ENCODE measurements around the gene HS3ST4.

HS3ST4 gene

DNA sequence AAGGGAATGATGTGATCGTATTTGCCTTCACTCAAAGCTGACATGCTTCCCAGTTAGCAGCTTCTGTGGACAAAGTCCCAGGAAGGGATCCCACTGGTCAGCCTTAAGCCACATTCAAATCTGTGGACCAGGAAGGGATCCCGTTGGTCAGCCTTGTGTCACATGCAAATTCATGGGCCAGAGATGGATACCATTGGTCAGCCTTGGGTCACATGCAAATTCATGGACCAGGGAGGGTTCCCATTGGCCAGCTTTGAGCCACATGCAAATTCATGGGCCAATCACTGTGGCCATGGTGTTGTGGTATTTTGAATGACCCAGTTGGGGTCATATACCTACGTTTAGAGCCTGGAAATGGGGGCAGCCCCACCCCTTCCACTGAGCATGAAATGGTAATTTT, 201.6 kb downstream of the HS3ST4 start:
- DNase-seq (ENCODE audit: low read depth in 4 of 4, low spot score in 1 of 4): no peak

GRCh38 chr16:25894093-25894492, 202.3 kb downstream of the HS3ST4 start:
- DNase-seq (ENCODE audit: low read depth in 4 of 4, low spot score in 1 of 4): no peak

- DNase-seq (ENCODE audit: low read depth in 4 of 4, low spot score in 1 of 4): no peak
Measured at GRCh38 chr16:25895380-25895779, 203.6 kb downstream of the HS3ST4 start.

GRCh38 chr16:25896411-25896810, 204.7 kb downstream of the HS3ST4 start:
- no peak for DNase-seq (ENCODE audit: low read depth in 4 of 4, low spot score in 1 of 4)

DNA sequence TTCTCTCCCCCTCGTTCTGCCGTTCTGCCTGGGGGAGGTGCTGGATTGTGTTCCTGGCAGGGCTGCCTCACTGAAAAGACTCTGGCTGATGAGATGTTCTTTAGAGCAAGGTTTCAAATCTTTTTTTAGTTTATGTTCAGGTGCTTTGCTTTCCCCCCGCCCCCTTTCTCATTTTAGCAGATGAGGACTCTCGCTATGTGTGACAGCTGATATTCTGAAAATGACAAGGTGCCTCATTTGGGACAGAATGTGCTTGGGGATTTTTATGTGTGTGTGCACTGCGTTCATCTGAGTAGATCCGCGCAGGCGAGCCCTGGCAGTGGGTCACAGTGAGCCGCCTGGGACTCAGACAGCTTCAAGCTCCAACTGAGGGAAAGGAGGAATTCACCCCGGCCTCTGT, 205.9 kb downstream of the HS3ST4 start:
- DNase-seq (ENCODE audit: low read depth in 4 of 4, low spot score in 1 of 4): no peak

DNA sequence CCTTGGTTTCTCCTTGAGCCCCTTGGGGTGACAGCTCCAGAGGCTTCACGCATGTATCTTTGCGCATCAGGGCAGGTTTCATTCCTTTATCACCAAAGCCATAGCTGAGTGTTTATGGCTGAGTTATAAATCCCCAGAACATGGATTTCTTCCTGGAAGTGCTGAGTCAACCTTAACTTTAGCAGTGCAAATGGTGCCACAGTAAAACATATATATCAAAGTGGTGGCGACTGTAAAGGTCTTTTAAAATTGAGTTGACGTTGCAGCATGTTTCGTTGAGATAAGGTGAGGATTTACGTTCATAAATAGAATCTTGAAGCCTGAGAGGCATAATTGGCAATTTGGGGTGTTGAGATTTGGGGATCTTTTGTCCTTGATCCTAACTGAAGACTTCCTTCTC, 214.1 kb downstream of the HS3ST4 start:
- DNase-seq (ENCODE audit: low read depth in 4 of 4, low spot score in 1 of 4): no peak

DNA sequence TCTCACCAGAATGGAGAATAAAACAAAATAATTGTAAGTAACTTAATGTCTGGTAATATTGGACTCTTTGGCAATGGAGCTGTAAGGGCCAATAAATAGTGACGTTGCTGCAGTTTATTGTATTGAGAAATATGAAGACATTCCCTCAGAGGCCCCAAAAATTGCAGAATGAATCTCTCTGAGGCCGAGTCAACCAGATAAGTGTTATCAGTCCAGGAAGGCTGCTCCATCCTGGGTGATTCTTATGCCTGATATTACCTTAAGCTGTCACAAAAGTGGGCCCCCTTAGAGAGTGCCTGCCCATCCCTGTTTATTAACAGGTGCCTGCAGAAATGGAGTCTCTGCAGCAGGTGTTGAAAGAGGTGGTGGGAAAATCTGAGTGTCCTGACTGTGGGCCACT, 219.2 kb downstream of the HS3ST4 start:
- DNase-seq (ENCODE audit: low read depth in 4 of 4, low spot score in 1 of 4): no peak

DNA sequence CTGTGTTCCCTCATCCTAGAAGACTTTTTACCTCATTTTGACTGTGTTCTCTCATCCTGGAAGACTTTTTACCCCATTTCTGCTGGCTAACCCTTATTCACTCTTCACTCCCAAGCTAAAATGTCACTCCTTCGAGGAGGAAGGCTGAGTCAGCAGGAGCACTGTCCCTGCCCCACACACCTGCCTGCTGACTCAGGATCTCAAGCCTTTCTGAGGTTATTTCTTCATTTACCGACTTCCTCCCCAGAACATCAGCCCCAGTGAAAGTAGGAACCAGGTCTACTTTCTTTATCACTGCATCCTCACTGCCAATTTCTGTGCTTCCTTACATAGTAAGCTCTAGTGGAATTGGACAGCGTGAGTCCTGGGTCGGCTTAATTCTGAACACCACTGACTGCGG, 220.6 kb downstream of the HS3ST4 start:
- no peak for DNase-seq (ENCODE audit: low read depth in 4 of 4, low spot score in 1 of 4)

- DNase-seq (ENCODE audit: low read depth in 4 of 4, low spot score in 1 of 4): no peak
Measured at GRCh38 chr16:25914357-25914962, 222.7 kb downstream of the HS3ST4 start.

- DNase-seq (ENCODE audit: low read depth in 4 of 4, low spot score in 1 of 4): no peak
Measured at GRCh38 chr16:25916037-25916436, 224.3 kb downstream of the HS3ST4 start.

DNA sequence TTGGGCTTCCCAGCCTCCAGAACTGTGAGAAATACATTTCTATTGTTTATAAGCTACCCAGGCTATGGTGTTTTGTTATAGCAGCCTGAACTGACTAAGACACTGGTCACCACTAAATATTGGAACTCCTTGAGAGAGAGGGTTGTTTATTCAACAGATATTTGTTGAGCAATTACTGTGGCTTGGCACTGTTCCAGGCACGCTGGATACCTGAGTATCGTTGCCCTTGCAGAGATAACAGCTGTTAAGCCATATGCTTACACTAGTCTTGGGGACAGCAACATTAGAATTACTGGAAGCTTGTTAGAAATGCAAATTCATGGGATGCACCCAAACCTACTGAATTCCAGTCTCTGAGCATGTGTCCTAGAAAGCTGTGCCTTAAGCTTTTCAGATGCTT, 230.7 kb downstream of the HS3ST4 start:
- DNase-seq (ENCODE audit: low read depth in 4 of 4, low spot score in 1 of 4): no peak

DNA sequence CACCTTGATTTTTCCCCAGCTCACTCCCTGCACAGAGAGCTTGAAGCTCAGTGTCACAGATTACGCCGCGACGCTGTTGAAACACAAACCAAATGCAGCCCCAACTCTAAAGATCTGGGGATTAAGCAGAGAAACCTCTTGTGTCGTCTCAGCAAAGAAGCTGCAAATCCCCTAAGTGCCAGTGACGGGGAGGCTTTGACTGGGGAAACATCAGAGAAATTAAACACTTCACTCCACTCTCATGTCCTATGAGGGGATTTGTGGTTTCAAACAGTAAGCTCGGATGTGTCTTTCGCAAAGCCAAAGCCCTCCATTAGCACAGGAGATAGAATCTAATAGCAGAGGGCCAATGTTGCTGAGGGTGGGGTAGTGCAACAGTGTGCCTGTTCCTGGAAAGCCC, 233.7 kb downstream of the HS3ST4 start:
- no peak for DNase-seq (ENCODE audit: low read depth in 4 of 4, low spot score in 1 of 4)

DNA sequence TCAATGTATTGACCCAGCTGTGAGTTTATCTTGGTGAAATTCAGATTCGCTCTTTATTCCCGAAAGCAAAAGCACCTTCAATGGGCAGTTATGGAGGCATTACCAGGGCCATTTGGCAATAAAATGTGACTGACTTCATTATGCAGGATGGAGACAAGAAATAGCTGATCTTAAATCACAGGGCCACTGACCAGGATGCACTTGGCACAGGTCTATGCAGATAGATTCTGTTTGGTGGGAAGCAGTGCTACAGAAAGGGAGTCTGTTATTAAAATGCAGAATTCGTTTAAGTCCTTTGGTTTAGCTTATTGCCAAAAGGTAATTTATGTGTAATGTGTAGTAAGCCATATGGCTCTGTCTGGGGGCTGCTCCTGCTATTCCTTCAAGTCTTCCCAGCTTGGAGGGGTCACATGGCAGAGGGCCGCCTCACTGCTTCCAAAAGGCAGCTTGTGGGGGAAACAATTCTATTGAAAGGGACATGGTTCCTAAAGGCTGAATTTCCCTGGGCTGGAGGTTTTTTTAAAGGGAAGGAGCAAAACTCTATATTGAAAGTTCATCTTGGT, 239.8 kb downstream of the HS3ST4 start:
- no peak for DNase-seq (ENCODE audit: low read depth in 4 of 4, low spot score in 1 of 4)

DNA sequence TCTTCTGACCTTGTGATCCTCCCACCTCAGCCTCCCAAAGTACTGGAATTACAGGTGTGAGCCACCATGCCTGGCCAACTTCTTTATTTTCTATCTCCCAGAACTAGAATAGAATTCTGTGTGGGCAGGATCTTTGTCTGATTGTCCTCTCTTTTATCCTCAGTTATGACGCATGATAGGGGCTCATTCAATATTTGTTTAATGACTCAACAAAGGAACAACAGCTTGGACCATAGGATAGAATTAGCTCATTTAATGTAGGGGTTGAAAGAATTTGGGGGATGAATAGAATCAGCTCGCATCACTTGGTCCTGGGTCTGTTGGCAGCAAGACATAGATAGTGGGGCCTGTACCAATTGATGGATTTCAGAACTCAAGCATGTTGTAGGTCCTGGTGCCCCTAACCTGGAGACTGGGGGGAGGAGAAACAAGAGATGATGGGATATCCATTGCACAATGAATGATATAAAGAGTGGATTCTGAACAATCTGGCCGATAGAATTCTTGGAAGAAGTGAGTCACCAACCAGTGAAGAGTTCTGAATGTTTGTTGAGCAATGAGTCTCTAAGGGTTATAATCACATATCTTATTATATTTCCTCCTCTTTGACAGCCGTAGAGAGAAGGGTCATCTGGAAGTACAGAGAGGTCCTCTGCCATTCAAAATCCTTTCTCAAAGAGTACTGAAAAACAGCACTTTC, 250.2 kb downstream of the HS3ST4 start:
- DNase-seq (ENCODE audit: low read depth in 4 of 4, low spot score in 1 of 4): no peak

DNA sequence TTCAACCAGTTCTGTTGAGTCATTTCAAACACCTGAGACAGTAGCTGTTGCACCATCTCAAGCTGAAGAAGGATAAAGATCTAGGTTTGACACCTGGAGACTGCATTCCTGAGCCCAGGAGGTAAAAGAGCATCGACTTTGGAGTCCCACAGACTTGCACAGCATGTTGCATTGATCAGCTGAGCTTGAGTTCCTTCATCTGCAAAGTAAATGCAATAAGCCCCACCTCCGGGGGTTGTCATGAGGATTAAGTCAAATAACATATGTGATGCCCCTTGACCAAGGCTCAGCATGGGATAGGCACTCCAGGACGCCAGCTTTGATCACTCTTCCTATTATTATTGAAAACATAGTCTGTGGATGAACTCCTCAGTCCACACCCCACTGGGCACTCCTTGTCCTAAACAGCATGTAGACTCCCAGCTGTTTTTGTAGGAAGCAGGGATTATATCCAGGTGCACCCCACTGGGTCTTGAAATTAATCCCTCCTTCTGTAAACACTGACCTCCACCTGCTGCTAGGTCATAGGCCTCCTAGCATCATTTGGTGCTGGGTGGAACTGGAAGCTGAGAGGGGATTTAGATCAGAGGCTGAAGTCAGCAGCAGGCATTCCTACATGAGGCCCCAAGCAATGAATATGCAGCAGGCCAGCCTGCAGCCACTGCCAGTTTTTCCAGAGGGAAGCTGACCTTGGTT, 259.0 kb downstream of the HS3ST4 start:
- no peak for DNase-seq (ENCODE audit: low read depth in 4 of 4, low spot score in 1 of 4)

- no peak for DNase-seq (ENCODE audit: low read depth in 4 of 4, low spot score in 1 of 4)
Measured at GRCh38 chr16:25951999-25952398, 260.2 kb downstream of the HS3ST4 start.

DNA sequence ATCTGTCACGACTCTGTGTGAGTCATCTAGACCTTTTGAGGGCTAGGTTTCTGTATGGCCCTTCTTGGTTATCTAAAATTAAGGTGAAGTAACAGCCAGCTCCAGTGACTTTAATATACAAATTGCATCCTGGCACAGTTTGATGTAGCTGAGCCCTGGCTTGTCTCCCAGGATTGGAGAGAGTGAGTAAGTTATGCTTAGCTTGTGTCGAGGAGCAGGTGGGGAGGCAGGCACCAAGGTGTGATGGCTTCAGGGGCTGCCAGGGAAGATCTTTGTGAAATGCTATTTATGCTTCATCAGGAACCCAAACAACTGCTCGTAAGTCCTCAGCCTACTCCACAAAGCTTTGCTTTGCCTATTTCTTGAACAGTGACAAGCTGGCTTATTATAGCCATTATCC, 261.2 kb downstream of the HS3ST4 start:
- no peak for DNase-seq (ENCODE audit: low read depth in 4 of 4, low spot score in 1 of 4)

DNA sequence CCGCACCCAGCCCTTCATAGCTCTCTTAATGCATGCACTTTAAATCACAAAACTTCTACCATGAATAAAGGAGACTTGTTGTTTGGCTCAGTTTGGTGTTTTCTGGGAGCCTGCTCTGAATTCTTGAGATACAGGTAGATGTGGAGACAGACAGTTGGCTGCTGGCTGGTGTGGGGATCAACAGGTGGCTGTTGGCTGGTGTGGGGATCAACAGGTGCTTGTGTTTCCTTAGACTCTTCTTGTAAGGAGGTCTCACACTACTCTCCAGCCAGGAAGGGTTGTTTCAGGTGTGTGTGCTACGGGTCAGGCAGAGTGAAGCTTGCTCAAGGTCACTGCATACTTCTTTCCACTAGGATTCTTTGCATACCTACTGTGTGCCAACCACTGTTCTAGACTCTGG, 265.9 kb downstream of the HS3ST4 start:
- DNase-seq (ENCODE audit: low read depth in 4 of 4, low spot score in 1 of 4): no peak

- no peak for DNase-seq (ENCODE audit: low read depth in 4 of 4, low spot score in 1 of 4)
Measured at GRCh38 chr16:25959221-25959620, 267.5 kb downstream of the HS3ST4 start.

DNA sequence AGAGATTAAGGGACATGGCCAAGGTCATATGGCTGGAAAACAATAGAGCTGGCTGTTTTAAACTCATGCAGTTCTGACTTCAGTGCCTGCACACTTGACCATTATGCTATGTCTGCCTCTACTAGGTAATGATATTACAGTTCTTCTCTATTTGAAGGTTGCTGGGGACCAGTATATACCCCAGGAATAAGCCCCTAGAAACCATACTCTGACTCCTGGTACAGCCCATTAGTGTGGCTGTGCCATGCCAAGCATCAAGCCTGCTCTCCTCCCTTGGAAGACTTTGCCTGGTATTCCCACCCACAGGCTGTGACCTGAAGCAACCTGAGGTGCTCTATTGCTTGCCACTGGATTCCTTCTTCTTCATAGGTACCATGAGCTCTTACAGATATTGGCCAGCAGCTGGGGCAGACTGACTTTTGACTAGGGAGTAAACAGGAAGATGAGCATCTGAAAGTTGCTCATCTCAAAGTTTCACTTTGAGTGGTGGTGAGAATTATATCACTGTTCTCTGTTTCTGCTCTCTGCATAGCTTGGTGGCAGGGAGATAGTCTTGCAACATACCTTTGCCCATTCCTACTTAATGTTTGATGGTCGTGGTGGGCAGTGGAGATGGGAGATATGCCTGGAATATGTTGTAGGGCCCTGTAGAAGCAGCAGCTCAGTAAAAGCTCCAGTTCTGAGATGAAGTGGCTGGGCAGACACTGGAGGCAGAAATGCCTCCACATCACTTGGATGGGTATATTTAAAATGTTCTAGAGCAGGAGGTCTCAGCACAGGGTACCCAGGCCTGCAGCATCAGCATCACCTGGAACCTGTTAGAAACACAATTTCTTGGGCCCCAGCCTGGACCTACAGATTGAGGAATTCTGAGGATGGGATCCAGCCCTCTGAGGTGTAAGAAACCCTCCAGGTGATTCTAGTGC, 274.7 kb downstream of the HS3ST4 start:
- DNase-seq (ENCODE audit: low read depth in 4 of 4, low spot score in 1 of 4): peak in 1 of 4 experiments; percentile 1

DNA sequence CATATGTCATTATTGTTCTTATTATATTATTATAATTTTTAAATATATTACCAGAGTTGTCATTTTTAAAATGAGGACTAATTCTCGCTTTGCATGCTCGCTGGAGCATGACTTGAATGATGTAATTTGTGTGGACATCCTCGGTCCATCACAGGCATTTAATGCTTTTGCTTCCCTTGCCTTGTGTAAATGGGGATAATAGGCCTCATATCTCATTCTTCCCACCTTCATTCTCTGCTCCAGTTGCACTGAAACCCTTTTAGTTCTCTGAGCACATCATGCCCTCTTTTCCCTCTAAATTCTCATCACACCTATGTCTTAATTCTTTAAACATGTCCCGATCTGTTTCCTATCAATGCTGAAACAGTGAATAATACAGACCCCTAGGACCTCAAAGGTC, 285.4 kb downstream of the HS3ST4 start:
- no peak for DNase-seq (ENCODE audit: low read depth in 4 of 4, low spot score in 1 of 4)

Data from stimulated activated CD4-positive, alpha-beta T cell treated with anti-CD3 and anti-CD28 coated beads, Interleukin-1b, Interleukin-23, amount 100 ng/mL, for 24 hours (primary cell).